SK-N-SH (cell line): ENCODE data around the gene PTCD2.

ENCODE experiments used
- GATA2 ChIP-seq: sonication (generic); formaldehyde crosslinking; IDR thresholded peaks from 2 replicates; pipeline ENCODE4 v1.5.0; 2020; ENCODE audit warnings: mild to moderate bottlenecking, missing genetic modification reagents
- RFX5 ChIP-seq: IDR thresholded peaks from 2 replicates; pipeline ENCODE4 v1.6.1; 2012; ENCODE audit warnings: mild to moderate bottlenecking, improper control_type of control experiment, low read length
- YY1 ChIP-seq: IDR thresholded peaks from 2 replicates; pipeline ENCODE4 v1.4.0; 2012; ENCODE audit warnings: low read depth, mild to moderate bottlenecking
- TF ChIP-seq, protein P1 (sequence below): fragments of 200-600 bp; sonication (generic); IDR thresholded peaks from 2 replicates; pipeline ENCODE4 v1.6.1; 2017; ENCODE audit warnings: antibody characterized with exemption, mild to moderate bottlenecking, moderate library complexity
- TF ChIP-seq, protein P2 (sequence below): IDR thresholded peaks from 2 replicates; pipeline ENCODE4 v1.6.1; 2012; ENCODE audit warnings: mild to moderate bottlenecking, low read depth, low read length, moderate library complexity

DNA sequence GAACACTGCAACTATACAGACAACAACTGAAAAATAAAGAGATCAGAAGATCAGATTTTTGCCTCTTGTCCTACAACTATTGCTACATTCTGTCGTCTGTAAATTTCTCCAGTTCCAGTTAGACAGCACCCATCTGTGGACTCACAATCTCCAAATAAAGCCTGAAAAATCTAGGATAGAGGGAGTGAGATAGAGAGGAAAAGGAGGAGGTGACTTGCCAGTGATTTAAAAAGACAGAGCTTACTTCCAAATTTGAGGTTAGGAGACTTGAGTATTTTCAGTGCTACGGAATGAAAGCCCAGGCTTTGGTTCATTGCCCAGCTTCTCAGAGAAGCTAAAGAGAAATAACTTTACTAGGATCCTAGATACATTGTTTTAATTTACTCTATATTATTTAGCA, 63.6 kb downstream of the PTCD2 start:
- TF ChIP-seq, protein P1, sequence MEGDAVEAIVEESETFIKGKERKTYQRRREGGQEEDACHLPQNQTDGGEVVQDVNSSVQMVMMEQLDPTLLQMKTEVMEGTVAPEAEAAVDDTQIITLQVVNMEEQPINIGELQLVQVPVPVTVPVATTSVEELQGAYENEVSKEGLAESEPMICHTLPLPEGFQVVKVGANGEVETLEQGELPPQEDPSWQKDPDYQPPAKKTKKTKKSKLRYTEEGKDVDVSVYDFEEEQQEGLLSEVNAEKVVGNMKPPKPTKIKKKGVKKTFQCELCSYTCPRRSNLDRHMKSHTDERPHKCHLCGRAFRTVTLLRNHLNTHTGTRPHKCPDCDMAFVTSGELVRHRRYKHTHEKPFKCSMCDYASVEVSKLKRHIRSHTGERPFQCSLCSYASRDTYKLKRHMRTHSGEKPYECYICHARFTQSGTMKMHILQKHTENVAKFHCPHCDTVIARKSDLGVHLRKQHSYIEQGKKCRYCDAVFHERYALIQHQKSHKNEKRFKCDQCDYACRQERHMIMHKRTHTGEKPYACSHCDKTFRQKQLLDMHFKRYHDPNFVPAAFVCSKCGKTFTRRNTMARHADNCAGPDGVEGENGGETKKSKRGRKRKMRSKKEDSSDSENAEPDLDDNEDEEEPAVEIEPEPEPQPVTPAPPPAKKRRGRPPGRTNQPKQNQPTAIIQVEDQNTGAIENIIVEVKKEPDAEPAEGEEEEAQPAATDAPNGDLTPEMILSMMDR: no peak
- TF ChIP-seq RFX5 (no peak), YY1 (no peak), GATA2 (CRISPR knock-in tag) (no peak)
- TF ChIP-seq, protein P2, sequence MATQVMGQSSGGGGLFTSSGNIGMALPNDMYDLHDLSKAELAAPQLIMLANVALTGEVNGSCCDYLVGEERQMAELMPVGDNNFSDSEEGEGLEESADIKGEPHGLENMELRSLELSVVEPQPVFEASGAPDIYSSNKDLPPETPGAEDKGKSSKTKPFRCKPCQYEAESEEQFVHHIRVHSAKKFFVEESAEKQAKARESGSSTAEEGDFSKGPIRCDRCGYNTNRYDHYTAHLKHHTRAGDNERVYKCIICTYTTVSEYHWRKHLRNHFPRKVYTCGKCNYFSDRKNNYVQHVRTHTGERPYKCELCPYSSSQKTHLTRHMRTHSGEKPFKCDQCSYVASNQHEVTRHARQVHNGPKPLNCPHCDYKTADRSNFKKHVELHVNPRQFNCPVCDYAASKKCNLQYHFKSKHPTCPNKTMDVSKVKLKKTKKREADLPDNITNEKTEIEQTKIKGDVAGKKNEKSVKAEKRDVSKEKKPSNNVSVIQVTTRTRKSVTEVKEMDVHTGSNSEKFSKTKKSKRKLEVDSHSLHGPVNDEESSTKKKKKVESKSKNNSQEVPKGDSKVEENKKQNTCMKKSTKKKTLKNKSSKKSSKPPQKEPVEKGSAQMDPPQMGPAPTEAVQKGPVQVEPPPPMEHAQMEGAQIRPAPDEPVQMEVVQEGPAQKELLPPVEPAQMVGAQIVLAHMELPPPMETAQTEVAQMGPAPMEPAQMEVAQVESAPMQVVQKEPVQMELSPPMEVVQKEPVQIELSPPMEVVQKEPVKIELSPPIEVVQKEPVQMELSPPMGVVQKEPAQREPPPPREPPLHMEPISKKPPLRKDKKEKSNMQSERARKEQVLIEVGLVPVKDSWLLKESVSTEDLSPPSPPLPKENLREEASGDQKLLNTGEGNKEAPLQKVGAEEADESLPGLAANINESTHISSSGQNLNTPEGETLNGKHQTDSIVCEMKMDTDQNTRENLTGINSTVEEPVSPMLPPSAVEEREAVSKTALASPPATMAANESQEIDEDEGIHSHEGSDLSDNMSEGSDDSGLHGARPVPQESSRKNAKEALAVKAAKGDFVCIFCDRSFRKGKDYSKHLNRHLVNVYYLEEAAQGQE: no peak
